HT1080 (cell line): Measurements from ENCODE around the gene SFXN5. TPM values are rescaled to one million over a fixed set of nuclear protein-coding genes. Genes with fewer than 3 reads are reported as not detected.

ENCODE experiments used
- DNase-seq: peaks from one replicate; pipeline ENCODE4 v3.0.0-alpha.2; 2015; ENCODE audit warnings: low read depth
- total RNA-seq: library from RNA; depleted of rRNA; stranded (reverse); fragments of >200 nt; shearing (Covaris generic); gene quantifications from 2 replicates; pipeline ENCODE4 v1.2.3, GENCODE V29; 2014

Gene SFXN5
- total RNA-seq, 1 experiment from 2014 or later: 13.8 TPM

GRCh38 chr2:72925328-72925943 lies 146.1 kb downstream of the SFXN5 start:
- no peak for DNase-seq

DNA sequence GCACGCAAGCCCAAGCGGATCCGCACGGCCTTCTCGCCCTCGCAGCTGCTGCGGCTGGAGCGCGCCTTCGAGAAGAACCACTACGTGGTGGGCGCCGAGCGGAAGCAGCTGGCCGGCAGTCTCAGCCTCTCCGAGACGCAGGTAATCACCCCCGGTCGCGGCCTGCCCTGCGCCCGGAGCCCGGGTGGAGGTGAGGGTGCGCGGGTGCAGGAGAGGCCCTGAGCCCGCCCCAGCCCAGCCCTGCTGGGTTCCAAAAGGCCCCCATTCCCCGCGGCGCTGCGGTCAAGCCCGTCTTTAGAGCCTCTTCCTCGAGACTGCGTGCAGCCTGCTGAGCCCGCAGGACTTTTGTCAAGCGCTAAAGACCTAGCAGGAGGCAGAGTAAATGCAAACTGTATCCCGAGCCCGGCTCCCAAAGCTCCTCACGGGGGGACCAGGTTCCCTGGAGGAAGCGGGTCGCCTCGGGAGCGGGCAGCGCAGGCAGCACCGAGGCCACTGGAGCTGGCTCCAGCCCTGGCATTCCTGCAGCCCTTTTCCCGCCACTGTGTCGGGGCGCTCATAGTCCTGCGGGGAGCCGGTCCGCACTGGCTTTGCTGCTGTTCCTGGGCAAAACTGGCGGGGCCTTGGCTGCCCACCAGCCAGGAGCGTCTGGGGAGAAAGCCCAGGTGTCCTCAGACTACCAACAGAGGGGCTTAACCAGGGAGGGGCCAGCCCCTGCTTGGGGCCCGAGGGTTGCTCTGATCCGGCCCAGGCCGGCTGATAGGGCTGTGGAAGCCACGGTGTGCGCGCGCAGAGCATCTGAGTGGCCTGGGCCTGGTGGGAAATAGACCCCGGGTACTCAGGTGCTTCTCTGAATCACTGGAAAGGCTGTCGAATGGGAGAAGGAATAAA lies 146.9 kb downstream of the SFXN5 start:
- DNase-seq: no peak

DNA sequence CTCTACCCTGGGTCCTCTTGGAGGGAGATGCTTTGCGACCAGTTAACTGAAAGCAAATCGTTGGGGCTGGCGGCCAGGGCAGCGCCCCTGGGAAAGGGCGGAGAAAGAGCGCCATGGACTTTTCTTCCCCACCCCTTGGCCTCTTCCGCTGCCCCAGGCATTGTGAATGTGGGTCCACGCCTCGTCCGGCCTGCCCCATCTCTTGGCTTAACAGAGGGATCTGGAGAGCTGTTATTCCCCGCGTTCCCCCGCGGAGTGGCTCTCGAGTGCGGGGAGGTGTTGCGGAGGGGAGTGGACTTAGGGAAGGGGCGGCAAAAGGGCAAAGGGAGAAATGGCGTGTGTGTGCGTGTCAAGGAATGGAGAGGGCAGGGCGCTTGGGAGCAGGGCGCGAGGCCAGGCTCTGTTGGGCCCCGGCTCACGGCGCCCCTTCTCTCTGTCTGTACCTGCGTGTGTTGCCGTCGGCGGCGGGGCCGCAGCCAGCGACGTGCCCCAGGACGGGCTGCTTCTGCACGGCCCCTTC lies 147.6 kb downstream of the SFXN5 start:
- no peak for DNase-seq

DNA sequence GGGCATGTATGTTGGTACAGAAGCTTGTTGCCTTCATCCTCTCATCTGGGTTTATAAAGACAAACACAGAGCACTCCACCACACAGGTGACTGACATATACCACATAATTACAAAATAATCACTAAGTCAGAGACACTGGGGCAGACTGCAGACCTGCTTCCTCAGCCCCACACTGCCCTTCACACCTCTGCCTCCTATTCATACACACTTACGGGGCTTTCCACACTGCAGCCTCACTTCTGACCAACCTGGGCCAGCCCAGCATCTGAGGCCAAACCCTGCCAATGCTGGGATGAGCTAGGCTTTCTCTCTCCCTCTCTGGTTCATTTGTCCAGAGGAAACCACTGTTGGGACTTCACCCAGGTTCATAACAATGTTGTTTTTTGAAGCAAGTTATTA lies 149.7 kb downstream of the SFXN5 start:
- DNase-seq: no peak

GRCh38 chr2:72921088-72921851 lies 150.2 kb downstream of the SFXN5 start:
- DNase-seq: no peak

GRCh38 chr2:72920318-72921087 lies 151.0 kb downstream of the SFXN5 start:
- DNase-seq: no peak

DNA sequence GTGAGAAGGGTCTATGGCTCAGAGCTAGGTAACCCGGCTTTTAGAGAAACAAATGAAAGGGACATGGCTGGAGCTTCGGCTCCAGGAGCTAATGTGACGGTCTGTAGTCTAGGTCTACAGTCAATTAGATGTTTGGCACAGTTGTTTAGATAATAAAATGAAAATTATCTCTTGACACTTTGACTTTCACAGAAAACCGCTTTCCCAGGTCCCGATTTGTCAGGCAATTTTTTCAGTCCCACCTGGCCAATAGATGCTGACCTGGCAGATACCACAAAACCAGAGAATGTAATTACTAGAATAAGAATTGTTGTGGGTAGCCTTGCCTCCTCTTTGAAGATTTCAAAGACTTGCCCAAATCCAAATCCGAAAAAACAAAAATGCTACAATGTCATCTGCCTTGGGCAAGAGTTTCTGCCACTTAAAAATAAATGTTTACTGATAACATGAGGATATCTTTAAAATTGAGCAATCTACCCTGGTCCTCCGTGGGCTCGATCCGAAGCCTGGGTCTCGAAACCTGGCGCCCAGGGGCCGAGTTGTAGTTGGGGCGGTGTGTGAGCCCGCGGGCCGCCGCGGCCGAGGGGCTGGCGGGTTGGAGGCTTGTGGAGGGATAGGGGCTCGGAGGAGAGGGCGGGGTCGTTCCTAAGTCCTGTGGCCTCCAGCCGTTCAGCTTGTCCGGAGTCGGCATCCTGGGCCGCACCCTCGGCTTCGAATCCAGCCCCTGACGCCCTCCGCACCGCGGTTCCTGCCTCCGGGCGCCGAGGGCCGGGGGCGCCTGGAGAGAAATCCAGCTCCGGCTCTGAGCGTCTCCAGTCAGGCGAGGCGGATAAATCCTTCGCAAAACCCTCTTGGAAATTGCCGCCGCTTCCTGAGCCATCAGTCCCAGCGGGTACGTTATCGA lies 151.8 kb downstream of the SFXN5 start:
- DNase-seq: no peak

GRCh38 chr2:72917877-72918553 lies 153.5 kb downstream of the SFXN5 start:
- DNase-seq: no peak

- no peak for DNase-seq
Observed at GRCh38 chr2:72917138-72917876, 154.2 kb downstream of the SFXN5 start, which contains the start of gene EMX1. EMX1 (plus strand) TSS chr2:72917519; CDS start chr2:72917853, 334 bp downstream.

- DNase-seq: no peak
Observed at GRCh38 chr2:72916743-72917137, 154.8 kb downstream of the SFXN5 start.

GRCh38 chr2:72915907-72916742 lies 155.4 kb downstream of the SFXN5 start:
- no peak for DNase-seq

GRCh38 chr2:72915320-72915906 lies 156.1 kb downstream of the SFXN5 start:
- DNase-seq: no peak

GRCh38 chr2:72914589-72915319 lies 156.8 kb downstream of the SFXN5 start:
- DNase-seq: no peak

DNA sequence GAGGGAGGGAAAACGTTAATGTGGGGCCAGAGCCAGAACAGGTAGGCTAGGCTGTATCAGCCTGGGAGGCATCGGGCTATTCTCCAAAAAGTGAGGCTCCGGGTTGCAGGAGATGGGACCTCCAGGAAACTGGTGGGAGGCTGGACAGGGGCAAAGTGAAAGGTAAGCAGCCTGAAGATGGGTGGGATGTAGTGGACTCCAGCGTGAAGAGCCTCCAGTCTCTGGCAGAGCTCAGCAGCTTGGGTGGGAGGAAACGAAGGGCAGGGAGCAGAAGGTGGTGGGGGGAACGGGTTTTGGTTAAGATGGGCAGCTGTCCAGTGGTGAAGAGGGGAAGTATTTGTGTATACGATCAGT lies 157.3 kb downstream of the SFXN5 start:
- no peak for DNase-seq

DNA sequence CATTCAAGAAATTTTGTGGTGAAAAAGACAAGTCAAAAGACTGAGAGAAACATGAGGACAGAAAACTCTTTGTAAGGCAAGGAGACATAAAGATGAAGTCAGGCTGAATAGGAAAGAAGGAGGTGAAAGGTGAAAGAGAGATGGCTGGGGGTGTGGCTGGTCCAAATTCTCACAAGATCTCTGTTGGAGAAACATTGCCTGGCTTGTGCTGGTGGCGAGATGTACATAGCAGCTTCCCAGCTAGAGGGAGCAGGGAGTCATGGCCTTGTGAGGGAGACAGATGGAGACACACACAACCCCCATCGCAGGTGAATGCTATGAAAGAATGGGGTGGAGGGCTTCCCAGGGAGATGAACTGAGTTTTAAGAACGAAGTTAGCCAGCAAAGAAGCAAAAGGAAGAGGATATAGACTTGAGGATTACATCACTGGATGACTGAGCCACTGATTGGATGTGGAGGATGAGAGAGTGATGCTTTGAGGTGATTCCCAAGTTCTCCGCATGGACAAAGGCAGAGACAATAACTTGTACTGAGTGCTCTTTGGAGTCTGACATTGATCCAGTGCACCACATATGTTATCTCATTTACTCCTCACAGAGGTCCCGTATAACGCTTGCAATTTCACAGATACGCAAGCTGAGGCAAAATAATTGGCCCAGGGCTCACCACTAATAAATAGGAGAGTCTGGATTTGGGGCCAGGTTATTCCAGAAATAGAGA lies 157.9 kb downstream of the SFXN5 start:
- no peak for DNase-seq

DNA sequence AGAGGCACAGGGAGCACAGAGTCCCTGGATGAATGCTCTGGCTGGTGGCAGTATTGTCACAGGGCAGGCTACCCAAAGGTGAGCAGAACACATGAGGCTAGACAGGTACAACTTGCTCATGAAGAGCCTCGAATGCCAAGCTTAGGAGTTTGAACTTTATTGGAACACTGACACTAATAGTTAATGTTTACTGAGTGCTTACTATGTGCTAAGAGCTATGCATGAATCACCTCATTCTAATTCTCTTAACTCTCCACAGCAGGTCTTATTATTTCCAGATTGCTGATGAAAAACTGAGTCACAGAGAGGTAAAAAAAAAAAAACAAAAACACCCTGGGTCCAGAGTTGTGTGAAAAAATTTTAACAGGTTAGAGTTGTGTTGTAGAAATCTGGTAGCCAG lies 160.3 kb downstream of the SFXN5 start:
- no peak for DNase-seq
